K562 (cell line): ENCODE data around the gene GLYATL3. TPM values are rescaled to one million over a fixed set of nuclear protein-coding genes. Genes with fewer than 3 reads are reported as not detected.

ENCODE experiments used
- ATAC-seq: fragments of 200-7000 bp; cut with Tn5 transposase; 3 replicates; pipeline ENCODE4 v1.9.1; 2020; ENCODE audit warnings: moderate library complexity
- BruUV-seq: library from RNA; stranded (reverse); fragments of 400-500 nt; replicated peaks from 2 replicates; lab custom pipeline; 2021; lab: Mats Ljungman, UMichigan
- CTCF ChIA-PET: fragments of 300-600 bp; formaldehyde crosslinking; extraction: SDS; loops from one replicate; lab custom pipeline; 2021; ENCODE audit warnings: low intra/inter-chr PET ratio; lab: Yijun Ruan, JAX
- POLR2A ChIA-PET: fragments of 300-600, 350-650 bp; sonication (Branson Sonifier 250); formaldehyde crosslinking; extraction: SDS; loops from one replicate; lab custom pipeline; 2021; ENCODE audit warnings: antibody characterized with exemption, inconsistent platforms; lab: Yijun Ruan, JAX
- DNase-seq, 4 experiments: peaks; one replicate each; pipeline versions ENCODE4 v3.0.0 to v3.0.0-alpha.2; 2011 to 2018; ENCODE audit warnings: low spot score in 3 of 4, mixed read lengths in 3 of 4; ENCODE audit errors: extremely low read depth in 1 of 4
- FAIRE-seq: peaks from 2 replicates; lab custom pipeline; 2011; peaks lifted over from hg19 to GRCh38; lab: Jason Lieb, UNC
- H2AFZ ChIP-seq: 2 replicates; pipeline ENCODE4 v1.6.0; 2011; ENCODE audit warnings: low read depth, low read length, control low read depth, inconsistent platforms
- H3K27ac ChIP-seq: fragments of 200-600 bp; 3 replicates; pipeline ENCODE4 v1.8.0; 2011; ENCODE audit warnings: low read depth, mild to moderate bottlenecking, control low read depth, inconsistent platforms, low read length, moderate library complexity, mixed read lengths; ENCODE audit errors: extremely low read depth
- H3K27me3 ChIP-seq, 2 experiments: fragments of 300-600 bp in 1 of 2; 2 replicates in 1 of 2; 3 replicates in 1 of 2; pipeline versions ENCODE4 v1.6.0 to v1.8.0; 2011; ENCODE audit warnings: inconsistent platforms in 2 of 2, low read length in 2 of 2, mild to moderate bottlenecking in 1 of 2, mixed read lengths in 1 of 2, moderate library complexity in 1 of 2; ENCODE audit not compliant: control insufficient read depth in 2 of 2, insufficient read depth in 2 of 2
- H3K36me3 ChIP-seq: fragments of 300-600 bp; 3 replicates; pipeline ENCODE4 v1.8.0; 2011; ENCODE audit warnings: mild to moderate bottlenecking, low read length, inconsistent platforms; ENCODE audit not compliant: control insufficient read depth, insufficient read depth
- H3K4me1 ChIP-seq, 2 experiments: fragments of 200-600 bp in 1 of 2; replicated peaks in 1 of 2; 2 replicates in 1 of 2; 3 replicates in 1 of 2; pipeline versions ENCODE4 v1.5.1 to v1.8.0; 2011; ENCODE audit warnings: inconsistent platforms in 2 of 2, low read length in 2 of 2, mild to moderate bottlenecking in 1 of 2, mixed read lengths in 1 of 2, moderate library complexity in 1 of 2; ENCODE audit not compliant: control insufficient read depth in 2 of 2, insufficient read depth in 2 of 2
- H3K4me2 ChIP-seq: 2 replicates; pipeline ENCODE4 v1.6.1; 2011; ENCODE audit warnings: low read length, control low read depth, inconsistent platforms, mixed read lengths; ENCODE audit not compliant: insufficient read depth
- H3K4me3 ChIP-seq: fragments of 200-600 bp; sonication (generic), shearing (Covaris generic); 2 replicates; pipeline ENCODE4 v1.5.1; 2016; ENCODE audit warnings: control low read depth, inconsistent platforms
- H3K79me2 ChIP-seq: fragments of 200-600 bp; 3 replicates; pipeline ENCODE4 v1.8.0; 2011; ENCODE audit warnings: low read length, inconsistent platforms; ENCODE audit not compliant: control insufficient read depth, insufficient read depth
- H3K9ac ChIP-seq, 2 experiments: 2 replicates each; pipeline versions ENCODE4 v1.6.0 to v1.6.1; 2011; ENCODE audit warnings: low read depth in 2 of 2, low read length in 2 of 2, control low read depth in 1 of 2, inconsistent platforms in 1 of 2, mild to moderate bottlenecking in 1 of 2, mixed read lengths in 1 of 2; ENCODE audit not compliant: insufficient read depth in 1 of 2
- H3K9me1 ChIP-seq: one replicate; pipeline ENCODE4 v1.6.0; 2011; ENCODE audit warnings: inconsistent platforms, mild to moderate bottlenecking, low read length, moderate library complexity; ENCODE audit not compliant: control insufficient read depth, insufficient read depth
- H3K9me3 ChIP-seq: replicated peaks from 2 replicates; pipeline ENCODE4 v1.5.1; 2011; ENCODE audit warnings: low read depth, low read length, inconsistent platforms; ENCODE audit not compliant: control insufficient read depth, insufficient read depth
- H4K20me1 ChIP-seq: replicated peaks from 2 replicates; pipeline ENCODE4 v1.6.1; 2011; ENCODE audit warnings: low read length, inconsistent platforms, mixed read lengths; ENCODE audit not compliant: control insufficient read depth, insufficient read depth
- CUX1 ChIP-seq: fragments of 200-800 bp; sonication (Bioruptor generic); IDR thresholded peaks from 2 replicates; pipeline ENCODE4 v1.6.1; 2016; ENCODE audit warnings: missing genetic modification characterization, missing compliant biosample characterization
- EGR1 ChIP-seq: fragments of 450-650 bp; conservative IDR thresholded peaks from 2 replicates; pipeline ENCODE4 v1.6.1; 2017; ENCODE audit warnings: mild to moderate bottlenecking
- GABPA ChIP-seq: fragments of 200-800 bp; sonication (Bioruptor generic); conservative IDR thresholded peaks from 2 replicates; pipeline ENCODE4 v1.6.1; 2016; ENCODE audit warnings: low read depth, missing genetic modification characterization, missing compliant biosample characterization
- KAT7 ChIP-seq: sonication (generic); formaldehyde crosslinking; IDR thresholded peaks from 2 replicates; pipeline ENCODE4 v1.8.0; 2022; ENCODE audit warnings: missing genetic modification reagents, mild to moderate bottlenecking, borderline replicate concordance
- KDM1A ChIP-seq, 2 experiments: fragments of 450-650 bp; IDR thresholded peaks; 2 replicates each; pipeline ENCODE4 v1.6.1; 2016; ENCODE audit warnings: mild to moderate bottlenecking in 2 of 2
- KDM5B ChIP-seq: fragments of 200-600 bp; sonication (generic); IDR thresholded peaks from 2 replicates; pipeline ENCODE4 v1.6.1; 2012; ENCODE audit warnings: low read depth, mild to moderate bottlenecking, moderate library complexity, low read length, control low read depth, inconsistent platforms; ENCODE audit not compliant: insufficient replicate concordance
- KLF10 ChIP-seq: fragments of 250-450 bp; sonication (Bioruptor Pico); IDR thresholded peaks from 2 replicates; pipeline ENCODE4 v1.6.1; 2021; ENCODE audit warnings: matching md5 sums
- NFE2 ChIP-seq: IDR thresholded peaks from 2 replicates; pipeline ENCODE4 v1.6.1; 2014; ENCODE audit warnings: antibody characterized with exemption, low read depth
- NRF1 ChIP-seq, 2 experiments: fragments of 450-650 bp; IDR thresholded peaks in 1 of 2; conservative IDR thresholded peaks in 1 of 2; 2 replicates each; pipeline ENCODE4 v1.6.1; 2014; ENCODE audit warnings: mild to moderate bottlenecking in 2 of 2
- SPI1 ChIP-seq: IDR thresholded peaks from 2 replicates; pipeline ENCODE4 v1.6.1; 2011; ENCODE audit warnings: low read depth, low read length, control low read depth, borderline replicate concordance
- TCF7L2 ChIP-seq: fragments of 150-350 bp; IDR thresholded peaks from 2 replicates; pipeline ENCODE4 v1.6.1; 2016; ENCODE audit warnings: low read depth, mild to moderate bottlenecking, low read length, moderate library complexity
- VEZF1 ChIP-seq: fragments of 200-800 bp; sonication (Bioruptor generic); IDR thresholded peaks from 2 replicates; pipeline ENCODE4 v1.6.1; 2017; ENCODE audit warnings: missing genetic modification characterization, missing compliant biosample characterization
- YY1 ChIP-seq, 3 experiments: IDR thresholded peaks; 2 replicates each; pipeline ENCODE4 v1.6.1; 2011; ENCODE audit warnings: low read length in 2 of 3, mild to moderate bottlenecking in 2 of 3, moderate library complexity in 2 of 3, borderline replicate concordance in 1 of 3, control low read depth in 1 of 3, low read depth in 1 of 3; ENCODE audit not compliant: insufficient read depth in 3 of 3, insufficient replicate concordance in 2 of 3, control insufficient read depth in 1 of 3, insufficient read length in 1 of 3; ENCODE audit errors: extremely low read depth in 1 of 3
- WGBS: fragments of 100-300 bp; shearing (Covaris generic); methylation state at CpG from one replicate; pipeline ENCODE4 v1.1.6; 2016; ENCODE audit warnings: low coverage, mixed read lengths; ENCODE audit not compliant: insufficient coverage; ENCODE audit errors: missing lambda C conversion rate; 5-methylcytosine and 5-hydroxymethylcytosine counted together
- in situ Hi-C: fragments of 300-500 bp; cut with MboI; formaldehyde crosslinking; loops from 4 replicates; pipeline ENCODE4 v1.15.0; 2018; ENCODE audit warnings: inconsistent platforms, mixed read lengths
- intact Hi-C: fragments of 100-400 bp; cut with micrococcal nuclease; formaldehyde crosslinking; loops from 2 replicates; pipeline ENCODE4 v1.14.2; 2022
- polyA plus RNA-seq, 8 experiments: library from polyadenylated mRNA; depleted of rRNA in 4 of 8; stranded (reverse) in 5 of 8; unstranded in 3 of 8; fragments of >200 nt; fragmentation: Nextera tagmentation in 2 of 8; fragmentation: Illumina TruSeq in 1 of 8; extraction: Ambion mirVana in 2 of 8; extraction: Trizol in 1 of 8; gene quantifications; 2 replicates each; pipeline versions ENCODE4 v1.2.1 to v1.2.3, GENCODE V29; 2011 to 2014; ENCODE audit warnings: inconsistent platforms in 1 of 8, missing spikeins in 1 of 8
- total RNA-seq, 7 experiments: library from RNA; depleted of rRNA in 6 of 7; stranded (reverse); fragments of >200 nt in 6 of 7; fragmentation: Illumina TruSeq in 2 of 7; extraction: Trizol in 2 of 7; gene quantifications; 2 replicates each; pipeline versions ENCODE4 v1.2.1 to v1.2.3, GENCODE V29; 2011 to 2021; ENCODE audit warnings: low replicate concordance in 1 of 7

GLYATL3 gene
- total and polyA plus RNA-seq, 9 of the 15 experiments (the other 6 are each of a cell fraction or from before 2014, with no cell fraction given): not detected

GRCh38 chr6:49462071-49462470 lies 37.7 kb upstream of the GLYATL3 start:
- intact Hi-C loops (loop anchor here (5.0 kb wide), 2 partner anchors 145 to 275 kb away; no protein-coding TSS in a partner anchor), in situ Hi-C loops (no loop called here)
- ChIA-PET POLR2A (interaction anchor here (0.6 to 1.3 kb wide), 2 partner anchors 13 to 37 kb away, joined by 3 to 4 read pairs; no protein-coding TSS in a partner anchor), CTCF (no interaction called here)
- peak in 1 of 4 experiments; percentile 12 for DNase-seq
- H3K9me3 ChIP-seq: no peaks in the 10 kb centered on the region
- 2% methylated on average over 3 of the region's 3 CpGs for WGBS
- no peak for FAIRE-seq
- peak overlapping the region in 1 of 2 experiments; percentile 91; a peak in 2 of 4 replicates for H3K9ac ChIP-seq
- H4K20me1 ChIP-seq: no peaks in the 10 kb centered on the region
- no peak for ATAC-seq
- peak overlapping the region; percentile 84; the same call in 1 of the 3 replicates for H3K27ac ChIP-seq
- H3K4me1 ChIP-seq: peaks cover 0 to 8% of the 10 kb centered on the region in 2 experiments; a peak in 2 of 5 replicates
- peak overlapping the region; percentile 74 for H3K4me3 ChIP-seq
- peaks cover 54% of the 10 kb centered on the region for H3K79me2 ChIP-seq
- H3K4me2 ChIP-seq: peak overlapping the region; percentile 98
- no peaks in the 10 kb centered on the region for H3K9me1 ChIP-seq
- TF ChIP-seq KDM1A (IDR thresholded peaks at IDR 0.05) (0 out of 4 replicates have a peak, but pooled peaks of 1 of the 2 experiments have one; percentile 25), SPI1 (no peak), NRF1 (conservative IDR thresholded peaks at IDR 0.05 in 1 of 2, IDR thresholded peaks at IDR 0.05 in 1 of 2) (no peak), CUX1 (CRISPR knock-in tag) (no peak), KAT7 (CRISPR knock-in tag) (0 out of 2 replicates have a peak, but pooled peaks have one; percentile 4), KDM5B (no peak), YY1 (IDR thresholded peaks at IDR 0.05; ENCODE audit: borderline replicate concordance in 1 of 3, control insufficient read depth in 1 of 3, extremely low read depth in 1 of 3, insufficient read depth in 3 of 3, insufficient read length in 1 of 3, insufficient replicate concordance in 2 of 3, low read depth in 1 of 3, low read length in 2 of 3) (peak in 1 of 3 experiments; percentile 47), EGR1 (peak; percentile 16; the same call in 1 of the 2 replicates), VEZF1 (CRISPR knock-in tag) (no peak), NFE2 (no peak), GABPA (tag) (no peak), KLF10 (CRISPR knock-in tag) (no peak), TCF7L2 (no peak)
- H2AFZ ChIP-seq: peak overlapping the region; percentile 97; the same call in 1 of the 2 replicates
- BruUV-seq: no TSS peak
- H3K27me3 ChIP-seq: no peaks in the 10 kb centered on the region
- peaks cover 13% of the 10 kb centered on the region; the same call in 2 of the 3 replicates for H3K36me3 ChIP-seq
